ENCODE results near the gene TBC1D22A. TPM values are rescaled to one million over a fixed set of nuclear protein-coding genes. Genes with fewer than 3 reads are reported as not detected.

Gene TBC1D22A
- polyA plus RNA-seq, 1 experiment, result 19.8 TPM

GRCh38 chr22:47123827-47124442 lies 361.5 kb downstream of the TBC1D22A start:
- POLR2A ChIA-PET, result no interaction called here
- DNase-seq (ENCODE audit: low read depth, low spot score), result no peak
- Histone ChIP-seq H3K9me3 (ENCODE audit: control insufficient read depth, insufficient read depth, low read length) (no peaks in the 10 kb centered on the region), H3K27ac (ENCODE audit: low read depth, low read length) (no peak overlapping the region), H3K27me3 (ENCODE audit: control insufficient read depth, insufficient read depth, low read length) (no peaks in the 10 kb centered on the region), H3K4me3 (ENCODE audit: low read depth, low read length) (no peak overlapping the region)
- TF ChIP-seq CTCF (IDR thresholded peaks at IDR 0.05; ENCODE audit: low read depth, low read length), result no peak
- CTCF ChIA-PET, result no interaction called here

GRCh38 chr22:47124451-47124881 lies 362.0 kb downstream of the TBC1D22A start:
- no peak overlapping the region for H3K4me3 ChIP-seq (ENCODE audit: low read depth, low read length)
- POLR2A ChIA-PET, result no interaction called here
- CTCF ChIA-PET, result no interaction called here
- H3K9me3 ChIP-seq (ENCODE audit: control insufficient read depth, insufficient read depth, low read length), result no peaks in the 10 kb centered on the region
- no peak overlapping the region for H3K27ac ChIP-seq (ENCODE audit: low read depth, low read length)
- TF ChIP-seq CTCF (IDR thresholded peaks at IDR 0.05; ENCODE audit: low read depth, low read length), result no peak
- no peak for DNase-seq (ENCODE audit: low read depth, low spot score)
- H3K27me3 ChIP-seq (ENCODE audit: control insufficient read depth, insufficient read depth, low read length), result no peaks in the 10 kb centered on the region

GRCh38 chr22:47124961-47125360 lies 362.5 kb downstream of the TBC1D22A start:
- H3K27ac ChIP-seq (ENCODE audit: low read depth, low read length), result no peak overlapping the region
- DNase-seq (ENCODE audit: low read depth, low spot score), result no peak
- no peaks in the 10 kb centered on the region for H3K27me3 ChIP-seq (ENCODE audit: control insufficient read depth, insufficient read depth, low read length)
- POLR2A ChIA-PET, result no interaction called here
- no peaks in the 10 kb centered on the region for H3K9me3 ChIP-seq (ENCODE audit: control insufficient read depth, insufficient read depth, low read length)
- TF ChIP-seq CTCF (IDR thresholded peaks at IDR 0.05; ENCODE audit: low read depth, low read length), result no peak
- H3K4me3 ChIP-seq (ENCODE audit: low read depth, low read length), result no peak overlapping the region
- CTCF ChIA-PET, result interaction anchor here (0.6 kb wide), 1 partner anchor 12 kb away, joined by 3 read pairs; no protein-coding TSS in a partner anchor

- no peaks in the 10 kb centered on the region for H3K27me3 ChIP-seq (ENCODE audit: control insufficient read depth, insufficient read depth, low read length)
- POLR2A ChIA-PET, result no interaction called here
- H3K9me3 ChIP-seq (ENCODE audit: control insufficient read depth, insufficient read depth, low read length), result no peaks in the 10 kb centered on the region
- H3K4me3 ChIP-seq (ENCODE audit: low read depth, low read length), result no peak overlapping the region
- CTCF ChIA-PET, result interaction anchor here (0.6 kb wide), 1 partner anchor 12 kb away, joined by 3 read pairs; no protein-coding TSS in a partner anchor
- no peak for DNase-seq (ENCODE audit: low read depth, low spot score)
- H3K27ac ChIP-seq (ENCODE audit: low read depth, low read length), result no peak overlapping the region
- peak; percentile 43; the same call in 1 of the 2 replicates for TF ChIP-seq CTCF (IDR thresholded peaks at IDR 0.05; ENCODE audit: low read depth, low read length)
Observed at GRCh38 chr22:47125603-47126002, 363.2 kb downstream of the TBC1D22A start.

GRCh38 chr22:47126344-47126811 lies 363.9 kb downstream of the TBC1D22A start:
- no peak for TF ChIP-seq CTCF (IDR thresholded peaks at IDR 0.05; ENCODE audit: low read depth, low read length)
- POLR2A ChIA-PET, result no interaction called here
- no peak overlapping the region for H3K4me3 ChIP-seq (ENCODE audit: low read depth, low read length)
- DNase-seq (ENCODE audit: low read depth, low spot score), result no peak
- CTCF ChIA-PET, result no interaction called here
- H3K27ac ChIP-seq (ENCODE audit: low read depth, low read length), result no peak overlapping the region
- no peaks in the 10 kb centered on the region for H3K27me3 ChIP-seq (ENCODE audit: control insufficient read depth, insufficient read depth, low read length)
- no peaks in the 10 kb centered on the region for H3K9me3 ChIP-seq (ENCODE audit: control insufficient read depth, insufficient read depth, low read length)

Data from AG04450 (cell line).